GM10248 (cell line): ENCODE results near the gene ADORA1.

Source experiments
- CTCF ChIA-PET: fragments of 300-600 bp; sonication (Branson Sonifier 250); formaldehyde crosslinking; extraction: SDS; loops from one replicate; lab custom pipeline; 2021; ENCODE audit warnings: antibody characterized with exemption; lab: Yijun Ruan, JAX
- POLR2A ChIA-PET: fragments of 350-650 bp; sonication (Branson Sonifier 250); formaldehyde crosslinking; extraction: SDS; loops from one replicate; lab custom pipeline; 2020; ENCODE audit warnings: antibody characterized with exemption; lab: Yijun Ruan, JAX
- DNase-seq: peaks from one replicate; pipeline ENCODE4 v3.0.0; 2012; ENCODE audit errors: extremely low spot score
- CTCF ChIP-seq: IDR thresholded peaks from 2 replicates; pipeline ENCODE4 v1.5.1; 2012; ENCODE audit warnings: mild to moderate bottlenecking, low read depth; ENCODE audit errors: extremely low read depth, missing control alignments, control extremely low read depth

ADORA1 gene

GRCh38 chr1:203206129-203206687 is 78.7 kb downstream of the ADORA1 start:
- ChIA-PET POLR2A (no interaction called here), CTCF (interaction anchor here (1.6 to 5.8 kb wide), 6 partner anchors 10 to 89 kb away, joined by 4 to 43 read pairs (median 6); no protein-coding TSS in a partner anchor)
- DNase-seq, result no peak
- TF ChIP-seq CTCF, result no peak

- no peak for DNase-seq
- ChIA-PET CTCF (interaction anchor here (1.6 to 5.8 kb wide), 3 partner anchors 9 to 90 kb away, joined by 4 to 43 read pairs (median 4); no protein-coding TSS in a partner anchor), POLR2A (no interaction called here)
- TF ChIP-seq CTCF, result no peak
These were observed 80.2 kb downstream of the ADORA1 start for GRCh38 chr1:203207751-203208150.

- POLR2A ChIA-PET, result no interaction called here
- no peak for DNase-seq
- CTCF ChIA-PET, result interaction anchor here (1.6 to 5.8 kb wide), 2 partner anchors 8 to 20 kb away, joined by 4 to 43 read pairs; no protein-coding TSS in a partner anchor
- no peak for TF ChIP-seq CTCF
These were observed 80.7 kb downstream of the ADORA1 start for GRCh38 chr1:203208181-203208580.

GRCh38 chr1:203210350-203210749 is 82.8 kb downstream of the ADORA1 start:
- DNase-seq, result no peak
- TF ChIP-seq CTCF, result no peak
- ChIA-PET POLR2A (no interaction called here), CTCF (interaction anchor here (0.7 to 1.0 kb wide), 2 partner anchors 92 to 171 kb away, joined by 4 read pairs; no protein-coding TSS in a partner anchor)

- no peak for DNase-seq
- ChIA-PET CTCF (interaction anchor here (1.6 to 2.7 kb wide), 2 partner anchors 127 to 171 kb away, joined by 3 to 11 read pairs; no protein-coding TSS in a partner anchor), POLR2A (no interaction called here)
- TF ChIP-seq CTCF, result no peak
These were observed 83.5 kb downstream of the ADORA1 start for GRCh38 chr1:203210988-203211387.

GRCh38 chr1:203211812-203212211 is 84.3 kb downstream of the ADORA1 start:
- TF ChIP-seq CTCF, result no peak
- CTCF ChIA-PET, result interaction anchor here (1.6 to 2.7 kb wide), 2 partner anchors 128 to 172 kb away, joined by 3 to 11 read pairs; no protein-coding TSS in a partner anchor
- POLR2A ChIA-PET, result no interaction called here

More at GRCh38 chr1:203211812-203212211, 84.3 kb downstream of the ADORA1 start:
- no peak for DNase-seq
